Gastroesophageal sphincter (tissue), 3 donors: ENCODE measurements around the gene PPBP.

Experiments used
- CTCF ChIP-seq, 4 experiments: fragments of 200-600 bp in 2 of 4; fragments of 450-650 bp in 2 of 4; sonication (generic) in 1 of 4; IDR thresholded peaks; one replicate each; pipeline ENCODE4 v1.5.1; 2017 to 2019; ENCODE audit warnings: antibody characterized with exemption in 4 of 4, mild to moderate bottlenecking in 2 of 4, moderate library complexity in 2 of 4
- EP300 ChIP-seq: sonication (generic); formaldehyde crosslinking; IDR thresholded peaks from one replicate; pipeline ENCODE4 v1.6.1; 2017; ENCODE audit warnings: antibody characterized with exemption, mild to moderate bottlenecking
- POLR2A ChIP-seq, 2 donors: fragments of 450-650 bp; IDR thresholded peaks; one replicate each; pipeline ENCODE4 v1.6.1; 2017; ENCODE audit warnings: antibody characterized with exemption in 2 of 2, mild to moderate bottlenecking in 2 of 2, moderate library complexity in 1 of 2
- POLR2AphosphoS5 ChIP-seq: sonication (generic); formaldehyde crosslinking; IDR thresholded peaks from one replicate; pipeline ENCODE4 v1.6.1; 2017; ENCODE audit warnings: antibody characterized with exemption

- TF ChIP-seq CTCF (IDR thresholded peaks at IDR 0.05) (no peak), POLR2A (IDR thresholded peaks at IDR 0.05) (no peak), POLR2AphosphoS5 (no peak), EP300 (no peak)
These were observed 38.8 kb downstream of the PPBP start for GRCh38 chr4:73948990-73949706.
